HFF-Myc (cell line): ENCODE results near the gene PROCR.
"Not testable (repeated sequence)": the region's sequence is repeated elsewhere in the genome, so short reads cannot be mapped to it uniquely, and the experiment has no call there.

ENCODE experiments used
- DNase-seq: peaks from one replicate; pipeline ENCODE4 v3.0.0-alpha.2; 2011; ENCODE audit warnings: low read depth; ENCODE audit errors: extremely low read depth
- H3K4me3 ChIP-seq: replicated peaks from 2 replicates; pipeline ENCODE4 v1.5.1; 2011; ENCODE audit warnings: low read depth, mild to moderate bottlenecking, control low read depth, low read length
- TF ChIP-seq, protein P1 (sequence below): IDR thresholded peaks from 2 replicates; pipeline ENCODE4 v1.5.1; 2012; ENCODE audit warnings: mild to moderate bottlenecking, low read depth, low read length, control low read depth; ENCODE audit errors: missing control alignments

The PROCR gene

DNA sequence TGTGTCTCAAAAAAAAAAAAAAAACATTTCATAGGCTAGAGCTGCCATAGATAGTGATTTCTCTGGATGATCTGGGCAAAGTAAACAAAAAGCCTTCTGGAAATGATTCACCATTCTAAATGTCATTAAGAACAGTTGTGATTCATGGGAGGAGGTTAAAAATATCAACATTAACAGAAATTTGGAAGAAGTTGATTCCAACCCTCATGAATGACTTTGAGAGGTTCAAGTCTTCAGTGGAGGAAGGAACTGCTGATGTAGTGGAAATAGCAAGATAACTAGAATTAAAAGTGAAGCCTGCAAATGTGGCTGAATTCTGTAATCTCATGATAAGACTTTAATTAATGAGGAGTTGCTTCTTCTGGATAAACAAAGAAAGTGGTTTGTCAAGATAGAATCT, 27.9 kb downstream of the PROCR start:
- no peak for DNase-seq
- no peak overlapping the region for H3K4me3 ChIP-seq
- TF ChIP-seq, protein P1, sequence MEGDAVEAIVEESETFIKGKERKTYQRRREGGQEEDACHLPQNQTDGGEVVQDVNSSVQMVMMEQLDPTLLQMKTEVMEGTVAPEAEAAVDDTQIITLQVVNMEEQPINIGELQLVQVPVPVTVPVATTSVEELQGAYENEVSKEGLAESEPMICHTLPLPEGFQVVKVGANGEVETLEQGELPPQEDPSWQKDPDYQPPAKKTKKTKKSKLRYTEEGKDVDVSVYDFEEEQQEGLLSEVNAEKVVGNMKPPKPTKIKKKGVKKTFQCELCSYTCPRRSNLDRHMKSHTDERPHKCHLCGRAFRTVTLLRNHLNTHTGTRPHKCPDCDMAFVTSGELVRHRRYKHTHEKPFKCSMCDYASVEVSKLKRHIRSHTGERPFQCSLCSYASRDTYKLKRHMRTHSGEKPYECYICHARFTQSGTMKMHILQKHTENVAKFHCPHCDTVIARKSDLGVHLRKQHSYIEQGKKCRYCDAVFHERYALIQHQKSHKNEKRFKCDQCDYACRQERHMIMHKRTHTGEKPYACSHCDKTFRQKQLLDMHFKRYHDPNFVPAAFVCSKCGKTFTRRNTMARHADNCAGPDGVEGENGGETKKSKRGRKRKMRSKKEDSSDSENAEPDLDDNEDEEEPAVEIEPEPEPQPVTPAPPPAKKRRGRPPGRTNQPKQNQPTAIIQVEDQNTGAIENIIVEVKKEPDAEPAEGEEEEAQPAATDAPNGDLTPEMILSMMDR = no peak

DNA sequence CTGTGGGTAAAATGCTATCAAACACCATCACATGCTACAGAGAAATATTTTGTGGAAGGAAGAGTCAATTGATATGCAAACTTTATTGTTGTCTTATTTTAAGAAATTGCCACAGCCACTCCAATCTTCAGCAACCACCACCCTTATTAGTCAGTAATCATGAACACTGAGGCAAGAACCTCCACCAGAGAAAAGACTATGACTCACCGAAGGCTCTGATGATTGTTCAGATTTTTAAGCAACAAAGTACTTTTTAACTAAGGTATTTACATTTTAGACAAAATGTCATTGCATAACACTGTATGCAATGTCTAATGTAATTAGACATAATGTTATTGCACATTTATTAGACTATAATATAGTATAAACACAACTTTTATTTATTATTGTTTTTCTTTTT, 28.4 kb downstream of the PROCR start:
- TF ChIP-seq, protein P1 = no peak
- no peak for DNase-seq
- no peak overlapping the region for H3K4me3 ChIP-seq

DNA sequence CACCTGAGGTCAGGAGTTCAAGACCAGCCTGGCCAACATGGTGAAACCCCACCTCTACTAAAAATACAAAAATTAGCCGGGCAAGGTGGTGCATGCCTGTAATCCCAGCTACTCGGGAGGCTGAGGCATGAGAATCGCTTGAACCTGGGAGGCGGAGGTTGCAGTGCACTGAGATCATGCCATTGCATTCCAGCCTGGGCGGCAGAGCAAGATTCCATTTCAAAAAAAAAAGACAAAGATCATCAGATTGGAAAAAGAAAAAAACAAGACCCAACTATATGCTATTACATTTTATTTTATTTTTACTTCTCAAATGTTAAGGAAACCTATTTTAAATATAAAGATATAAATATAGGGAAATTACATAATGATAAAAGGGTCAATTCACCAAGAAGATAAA, 29.6 kb downstream of the PROCR start:
- not testable (repeated sequence) for H3K4me3 ChIP-seq, DNase-seq

DNA sequence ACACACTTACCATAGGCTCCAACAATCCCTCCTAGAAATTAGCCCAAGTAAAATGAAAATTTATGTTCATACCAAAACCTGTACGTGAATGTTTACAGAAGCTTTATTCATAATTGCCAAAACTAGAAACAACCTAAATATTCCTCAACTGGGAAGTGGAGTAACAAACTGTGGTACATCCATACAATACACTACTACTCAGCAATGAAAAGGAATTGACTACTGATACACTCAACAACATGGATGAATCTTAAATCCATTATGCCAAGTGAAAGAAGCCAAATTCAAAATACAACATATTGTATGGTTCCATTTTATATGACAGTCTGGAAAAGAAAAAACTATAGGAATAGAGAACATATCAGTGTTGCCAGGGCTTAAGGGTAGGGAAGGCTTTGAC, 34.9 kb downstream of the PROCR start:
- DNase-seq = no peak
- H3K4me3 ChIP-seq = no peak overlapping the region
- TF ChIP-seq, protein P1 = no peak

DNA sequence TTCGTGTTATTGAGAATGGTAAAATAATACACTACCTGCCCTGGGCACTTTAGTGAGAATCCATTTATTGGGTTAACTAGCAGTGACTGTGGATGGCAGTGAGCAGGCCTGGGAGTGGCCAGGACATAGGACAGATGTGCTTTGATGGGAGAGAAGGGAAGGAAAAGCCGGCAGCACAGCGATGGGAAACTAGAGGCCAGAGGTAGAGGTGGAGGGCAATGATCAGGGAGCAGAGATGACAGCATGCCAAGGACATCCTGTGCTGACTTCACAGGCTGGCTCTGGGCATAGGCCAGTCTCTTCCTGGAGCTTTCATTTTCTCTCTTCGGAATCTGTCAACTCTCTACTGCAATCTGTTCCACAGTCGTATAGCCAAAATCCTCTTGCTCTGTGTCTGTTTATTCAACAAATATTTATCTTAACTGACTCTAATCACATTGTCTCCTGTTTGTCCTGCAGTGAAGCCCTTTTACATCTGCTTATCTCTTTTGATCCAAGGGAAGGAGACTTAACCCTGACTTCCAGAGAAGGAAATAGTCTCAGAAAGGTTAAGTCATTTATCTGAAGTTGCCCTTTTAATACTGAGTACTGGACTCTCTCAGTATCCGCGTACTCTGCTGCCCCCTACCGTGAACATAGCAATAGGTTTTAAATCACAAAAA, 36.2 kb downstream of the PROCR start:
- DNase-seq = peak; percentile 62
- no peak overlapping the region for H3K4me3 ChIP-seq
- TF ChIP-seq, protein P1 = peak; percentile 72

DNA sequence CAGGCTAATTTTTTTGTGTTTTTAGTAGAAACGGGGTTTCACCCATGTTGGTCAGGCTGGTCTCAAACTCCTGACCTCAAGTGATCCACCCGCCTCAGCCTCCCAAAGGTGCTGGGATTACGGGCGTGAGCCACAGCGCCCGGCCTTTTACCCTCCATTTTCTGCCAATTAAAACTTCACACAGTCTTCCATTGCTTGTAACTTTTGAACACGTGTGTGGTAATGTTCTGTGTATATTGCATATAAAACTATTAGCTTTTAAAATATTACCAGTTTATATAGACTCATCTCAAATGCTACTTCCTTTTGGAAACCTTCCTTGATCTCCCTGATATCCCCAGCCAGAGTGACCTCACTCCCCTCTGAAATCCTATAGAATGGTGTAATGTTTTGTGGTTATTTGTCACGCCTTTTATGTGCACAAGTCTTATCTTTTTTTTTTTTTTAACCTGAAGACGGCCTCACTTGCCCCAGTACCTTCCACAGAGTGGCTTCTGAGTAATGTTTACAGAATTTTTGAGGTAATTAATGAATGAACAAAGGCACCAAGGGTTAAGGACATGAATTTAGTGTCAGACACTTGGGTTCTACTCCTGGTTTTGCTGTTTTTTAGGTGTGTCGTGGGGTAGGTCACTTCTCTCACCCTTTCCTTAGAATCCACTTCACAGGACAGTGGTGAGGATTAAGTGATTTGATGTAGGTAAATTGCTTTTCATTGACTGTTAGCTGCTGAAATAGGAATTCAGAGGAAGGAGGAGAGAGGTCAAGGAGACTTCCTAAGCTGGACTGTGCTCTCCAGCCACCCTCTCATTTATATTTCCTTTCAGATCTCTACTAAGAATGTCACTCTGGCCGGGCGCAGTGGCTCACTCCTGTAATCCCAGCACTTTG, 43.4 kb downstream of the PROCR start:
- TF ChIP-seq, protein P1 = no peak
- no peak overlapping the region for H3K4me3 ChIP-seq
- no peak for DNase-seq

DNA sequence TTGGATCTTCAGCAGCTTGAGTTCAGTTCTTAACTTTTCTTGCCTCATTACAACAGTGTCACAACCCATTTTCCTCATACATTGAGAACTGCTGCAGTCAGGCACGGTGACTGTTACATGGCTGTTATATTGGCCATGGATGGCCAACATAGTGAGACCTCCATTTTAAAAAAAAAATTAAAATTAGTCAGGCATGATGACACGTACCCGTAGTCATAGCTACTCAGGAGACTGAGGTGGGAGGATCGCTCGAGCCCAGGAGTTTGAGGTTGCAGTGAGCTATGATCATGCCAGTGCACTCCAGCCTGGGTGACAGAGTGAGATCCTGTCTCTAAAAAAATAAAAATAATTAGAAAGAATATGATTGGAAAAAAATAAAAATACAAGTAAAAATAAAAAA, 44.7 kb downstream of the PROCR start:
- no peak overlapping the region for H3K4me3 ChIP-seq
- no peak for DNase-seq
- TF ChIP-seq, protein P1 = no peak
